MM.1S (cell line): ENCODE measurements around the gene PDE6G.

Experiments
- EZH2 ChIP-seq: fragments of 300-600 bp; sonication (generic); optimal IDR thresholded peaks from 2 replicates; pipeline ENCODE3; 2017; ENCODE audit warnings: low read depth, mild to moderate bottlenecking, antibody characterized with exemption, low read length, mixed read lengths
- EZH2phosphoT487 ChIP-seq: fragments of 300-600 bp; sonication (generic); IDR thresholded peaks from 2 replicates; pipeline ENCODE4 v1.6.1; 2018; ENCODE audit warnings: antibody characterized with exemption, low read length
- TF ChIP-seq, protein P1 (sequence below): fragments of 300-600 bp; sonication (generic); IDR thresholded peaks from 2 replicates; pipeline ENCODE4 v1.5.1; 2016; ENCODE audit warnings: antibody characterized with exemption, low read length, mixed read lengths

DNA sequence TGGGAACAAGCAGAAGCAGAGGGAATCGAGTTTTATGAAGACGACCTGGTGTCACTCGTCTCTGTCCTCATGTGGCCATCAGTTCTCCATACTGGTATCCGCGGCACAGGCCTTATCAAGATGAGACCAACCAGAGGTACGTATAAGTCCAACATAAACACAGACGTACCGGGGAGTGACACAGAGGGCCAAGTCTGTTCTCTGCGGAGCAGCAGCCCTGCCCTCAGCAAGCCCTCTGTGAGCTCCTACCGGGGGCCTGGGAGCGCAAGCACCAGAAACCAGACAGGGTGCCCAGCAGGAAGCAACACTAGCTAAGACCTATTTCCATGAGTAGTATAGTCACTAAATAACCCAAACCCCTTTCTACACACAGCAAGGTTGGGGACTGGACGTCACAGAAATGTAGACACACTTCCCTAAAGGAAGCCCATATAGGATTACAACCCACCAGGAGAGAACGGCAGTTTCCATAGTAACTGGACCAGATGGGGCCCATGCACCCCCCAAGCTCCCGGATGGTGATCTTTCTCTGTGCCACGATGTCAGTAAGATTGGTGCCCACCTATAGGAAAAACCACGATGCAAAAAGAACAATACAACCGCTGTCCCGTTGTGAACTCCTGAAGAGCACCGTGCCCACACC is 26.3 kb upstream of the PDE6G start:
- TF ChIP-seq, protein P1, sequence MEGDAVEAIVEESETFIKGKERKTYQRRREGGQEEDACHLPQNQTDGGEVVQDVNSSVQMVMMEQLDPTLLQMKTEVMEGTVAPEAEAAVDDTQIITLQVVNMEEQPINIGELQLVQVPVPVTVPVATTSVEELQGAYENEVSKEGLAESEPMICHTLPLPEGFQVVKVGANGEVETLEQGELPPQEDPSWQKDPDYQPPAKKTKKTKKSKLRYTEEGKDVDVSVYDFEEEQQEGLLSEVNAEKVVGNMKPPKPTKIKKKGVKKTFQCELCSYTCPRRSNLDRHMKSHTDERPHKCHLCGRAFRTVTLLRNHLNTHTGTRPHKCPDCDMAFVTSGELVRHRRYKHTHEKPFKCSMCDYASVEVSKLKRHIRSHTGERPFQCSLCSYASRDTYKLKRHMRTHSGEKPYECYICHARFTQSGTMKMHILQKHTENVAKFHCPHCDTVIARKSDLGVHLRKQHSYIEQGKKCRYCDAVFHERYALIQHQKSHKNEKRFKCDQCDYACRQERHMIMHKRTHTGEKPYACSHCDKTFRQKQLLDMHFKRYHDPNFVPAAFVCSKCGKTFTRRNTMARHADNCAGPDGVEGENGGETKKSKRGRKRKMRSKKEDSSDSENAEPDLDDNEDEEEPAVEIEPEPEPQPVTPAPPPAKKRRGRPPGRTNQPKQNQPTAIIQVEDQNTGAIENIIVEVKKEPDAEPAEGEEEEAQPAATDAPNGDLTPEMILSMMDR, result no peak
- TF ChIP-seq EZH2phosphoT487, result no peak
- no peak for TF ChIP-seq EZH2
